Measurements from ENCODE around the gene XPNPEP1. TPM values are rescaled to one million over a fixed set of nuclear protein-coding genes. Genes with fewer than 3 reads are reported as not detected.
A peak's percentile ranks its signal among the peaks of the same experiment; 100 is the strongest.

Gene XPNPEP1
- total RNA-seq, 2 donors from 2014 or later: 98.8 to 99.9 TPM

GRCh38 chr10:109959259-109960145 lies 36.2 kb upstream of the XPNPEP1 start:
- Mint-ChIP-seq H3K27me3 (no peaks in the 10 kb centered on the region), H3K4me1 (ENCODE audit: low read depth in 2 of 2) (peaks cover 2 to 12% of the 10 kb centered on the region in 2 donors), H3K27ac (no peak overlapping the region), H3K4me3 (no peak overlapping the region), H3K9me3 (no peaks in the 10 kb centered on the region), H3K36me3 (no peaks in the 10 kb centered on the region)
- ATAC-seq: no peak
- no peak for DNase-seq (ENCODE audit: low spot score)

GRCh38 chr10:109958059-109958458 lies 34.7 kb upstream of the XPNPEP1 start:
- Mint-ChIP-seq H3K4me3 (no peak overlapping the region), H3K9me3 (no peaks in the 10 kb centered on the region), H3K36me3 (no peaks in the 10 kb centered on the region), H3K4me1 (ENCODE audit: low read depth in 2 of 2) (peaks cover 0 to 7% of the 10 kb centered on the region in 2 donors), H3K27me3 (peaks cover 0 to 3% of the 10 kb centered on the region in 2 donors), H3K27ac (peak overlapping the region in 1 of 2 donors; percentile 45)
- DNase-seq (ENCODE audit: low spot score) (no peak), ATAC-seq (no peak)

GRCh38 chr10:109957092-109957797 lies 33.9 kb upstream of the XPNPEP1 start:
- Mint-ChIP-seq H3K4me3 (no peak overlapping the region), H3K4me1 (ENCODE audit: low read depth in 2 of 2) (peaks cover 0 to 7% of the 10 kb centered on the region in 2 donors), H3K27me3 (peaks cover 0 to 8% of the 10 kb centered on the region in 2 donors), H3K9me3 (no peaks in the 10 kb centered on the region), H3K27ac (peak overlapping the region in 1 of 2 donors; percentile 12), H3K36me3 (no peaks in the 10 kb centered on the region)
- no peak for DNase-seq (ENCODE audit: low spot score)
- peak; percentile 66 to 72 for ATAC-seq

- H3K36me3 Mint-ChIP-seq: no peaks in the 10 kb centered on the region
- H3K4me3 Mint-ChIP-seq: no peak overlapping the region
- peaks cover 0 to 7% of the 10 kb centered on the region in 2 donors for H3K4me1 Mint-ChIP-seq (ENCODE audit: low read depth in 2 of 2)
- no peaks in the 10 kb centered on the region for H3K9me3 Mint-ChIP-seq
- peak overlapping the region in 1 of 2 donors; percentile 12 for H3K27ac Mint-ChIP-seq
- DNase-seq (ENCODE audit: low spot score): no peak
- peaks cover 0 to 8% of the 10 kb centered on the region in 2 donors for H3K27me3 Mint-ChIP-seq
- peak; percentile 76 to 82 for ATAC-seq
Measured at GRCh38 chr10:109956454-109957091, 33.3 kb upstream of the XPNPEP1 start.

GRCh38 chr10:109953766-109954165 lies 30.5 kb upstream of the XPNPEP1 start:
- DNase-seq (ENCODE audit: low spot score) (no peak), ATAC-seq (no peak)
- Mint-ChIP-seq H3K36me3 (no peaks in the 10 kb centered on the region), H3K4me1 (ENCODE audit: low read depth in 2 of 2) (peaks cover 0 to 7% of the 10 kb centered on the region in 2 donors), H3K27ac (no peak overlapping the region), H3K9me3 (no peaks in the 10 kb centered on the region), H3K4me3 (no peak overlapping the region), H3K27me3 (peaks cover 0 to 8% of the 10 kb centered on the region in 2 donors)

GRCh38 chr10:109952526-109952925 lies 29.2 kb upstream of the XPNPEP1 start:
- Mint-ChIP-seq H3K27ac (no peak overlapping the region), H3K9me3 (no peaks in the 10 kb centered on the region), H3K27me3 (peaks cover 0 to 8% of the 10 kb centered on the region in 2 donors), H3K4me1 (ENCODE audit: low read depth in 2 of 2) (peaks cover 0 to 7% of the 10 kb centered on the region in 2 donors), H3K4me3 (no peak overlapping the region), H3K36me3 (no peaks in the 10 kb centered on the region)
- DNase-seq (ENCODE audit: low spot score): no peak
- no peak for ATAC-seq

- no peaks in the 10 kb centered on the region for H3K9me3 Mint-ChIP-seq
- no peaks in the 10 kb centered on the region for H3K27me3 Mint-ChIP-seq
- H3K36me3 Mint-ChIP-seq: no peaks in the 10 kb centered on the region
- ATAC-seq (no peak), DNase-seq (ENCODE audit: low spot score) (no peak)
- no peak overlapping the region for H3K4me3 Mint-ChIP-seq
- H3K27ac Mint-ChIP-seq: no peak overlapping the region
- peaks cover 17 to 20% of the 10 kb centered on the region in 2 donors for H3K4me1 Mint-ChIP-seq (ENCODE audit: low read depth in 2 of 2)
Measured at GRCh38 chr10:109947111-109947920, 24.0 kb upstream of the XPNPEP1 start.

- no peak for DNase-seq (ENCODE audit: low spot score)
- H3K9me3 Mint-ChIP-seq: no peaks in the 10 kb centered on the region
- ATAC-seq: no peak
- H3K27ac Mint-ChIP-seq: no peak overlapping the region
- no peaks in the 10 kb centered on the region for H3K27me3 Mint-ChIP-seq
- no peak overlapping the region for H3K4me3 Mint-ChIP-seq
- peaks cover 17 to 20% of the 10 kb centered on the region in 2 donors for H3K4me1 Mint-ChIP-seq (ENCODE audit: low read depth in 2 of 2)
- H3K36me3 Mint-ChIP-seq: no peaks in the 10 kb centered on the region
Measured at GRCh38 chr10:109946680-109947079, 23.4 kb upstream of the XPNPEP1 start.

GRCh38 chr10:109945473-109946177 lies 22.3 kb upstream of the XPNPEP1 start:
- ATAC-seq: no peak
- no peak for DNase-seq (ENCODE audit: low spot score)
- Mint-ChIP-seq H3K4me3 (peak overlapping the region; percentile 18), H3K27ac (peak overlapping the region in 1 of 2 donors; percentile 27), H3K9me3 (no peaks in the 10 kb centered on the region), H3K36me3 (no peaks in the 10 kb centered on the region), H3K27me3 (no peaks in the 10 kb centered on the region), H3K4me1 (ENCODE audit: low read depth in 2 of 2) (peaks cover 17 to 20% of the 10 kb centered on the region in 2 donors)

GRCh38 chr10:109944613-109945012 lies 21.3 kb upstream of the XPNPEP1 start:
- Mint-ChIP-seq H3K9me3 (no peaks in the 10 kb centered on the region), H3K4me3 (no peak overlapping the region), H3K36me3 (no peaks in the 10 kb centered on the region), H3K4me1 (ENCODE audit: low read depth in 2 of 2) (peaks cover 17 to 20% of the 10 kb centered on the region in 2 donors), H3K27ac (peak overlapping the region in 1 of 2 donors; percentile 43), H3K27me3 (no peaks in the 10 kb centered on the region)
- ATAC-seq (no peak), DNase-seq (ENCODE audit: low spot score) (no peak)

- Mint-ChIP-seq H3K27ac (no peak overlapping the region), H3K4me1 (ENCODE audit: low read depth in 2 of 2) (peaks cover 17 to 28% of the 10 kb centered on the region in 2 donors), H3K36me3 (no peaks in the 10 kb centered on the region), H3K27me3 (peaks cover 0 to 2% of the 10 kb centered on the region in 2 donors), H3K4me3 (no peak overlapping the region), H3K9me3 (no peaks in the 10 kb centered on the region)
- ATAC-seq: no peak
- no peak for DNase-seq (ENCODE audit: low spot score)
Measured at GRCh38 chr10:109941236-109941862, 18.0 kb upstream of the XPNPEP1 start.

- H3K27ac Mint-ChIP-seq: no peak overlapping the region
- ATAC-seq (no peak), DNase-seq (ENCODE audit: low spot score) (no peak)
- H3K9me3 Mint-ChIP-seq: no peaks in the 10 kb centered on the region
- H3K27me3 Mint-ChIP-seq: peaks cover 0 to 2% of the 10 kb centered on the region in 2 donors
- H3K4me3 Mint-ChIP-seq: no peak overlapping the region
- peaks cover 11 to 26% of the 10 kb centered on the region in 2 donors for H3K4me1 Mint-ChIP-seq (ENCODE audit: low read depth in 2 of 2)
- no peaks in the 10 kb centered on the region for H3K36me3 Mint-ChIP-seq
Measured at GRCh38 chr10:109940553-109940952, 17.2 kb upstream of the XPNPEP1 start.

Measured in natural killer cell treated with Interleukin-12 subunit alpha and Interleukin-12 subunit beta and Interleukin-15 and Interleukin-18, amount 100 ng/mL, for 72 hours (primary cell).